Stomach (tissue), 4 donors: Measurements from ENCODE around the gene CLSTN2.

Experiments used
- EP300 ChIP-seq: sonication (generic); formaldehyde crosslinking; IDR thresholded peaks from one replicate; pipeline ENCODE4 v1.6.1; 2017; ENCODE audit warnings: antibody characterized with exemption
- TF ChIP-seq, protein P1 (sequence below), 7 experiments: fragments of 450-650 bp in 4 of 7; fragments of 200-600 bp in 3 of 7; sonication (generic) in 3 of 7; IDR thresholded peaks; one replicate each; pipeline ENCODE4 v1.5.1; 2016 to 2019; ENCODE audit warnings: antibody characterized with exemption in 7 of 7, control low read depth in 2 of 7, mild to moderate bottlenecking in 1 of 7

- no peak for TF ChIP-seq EP300
- TF ChIP-seq, protein P1, sequence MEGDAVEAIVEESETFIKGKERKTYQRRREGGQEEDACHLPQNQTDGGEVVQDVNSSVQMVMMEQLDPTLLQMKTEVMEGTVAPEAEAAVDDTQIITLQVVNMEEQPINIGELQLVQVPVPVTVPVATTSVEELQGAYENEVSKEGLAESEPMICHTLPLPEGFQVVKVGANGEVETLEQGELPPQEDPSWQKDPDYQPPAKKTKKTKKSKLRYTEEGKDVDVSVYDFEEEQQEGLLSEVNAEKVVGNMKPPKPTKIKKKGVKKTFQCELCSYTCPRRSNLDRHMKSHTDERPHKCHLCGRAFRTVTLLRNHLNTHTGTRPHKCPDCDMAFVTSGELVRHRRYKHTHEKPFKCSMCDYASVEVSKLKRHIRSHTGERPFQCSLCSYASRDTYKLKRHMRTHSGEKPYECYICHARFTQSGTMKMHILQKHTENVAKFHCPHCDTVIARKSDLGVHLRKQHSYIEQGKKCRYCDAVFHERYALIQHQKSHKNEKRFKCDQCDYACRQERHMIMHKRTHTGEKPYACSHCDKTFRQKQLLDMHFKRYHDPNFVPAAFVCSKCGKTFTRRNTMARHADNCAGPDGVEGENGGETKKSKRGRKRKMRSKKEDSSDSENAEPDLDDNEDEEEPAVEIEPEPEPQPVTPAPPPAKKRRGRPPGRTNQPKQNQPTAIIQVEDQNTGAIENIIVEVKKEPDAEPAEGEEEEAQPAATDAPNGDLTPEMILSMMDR (IDR thresholded peaks at IDR 0.05) = no peak
Observed at GRCh38 chr3:140019946-140020345, 85.0 kb downstream of the CLSTN2 start.
